ENCODE results near the gene UBASH3B. TPM values are rescaled to one million over a fixed set of nuclear protein-coding genes. Genes with fewer than 3 reads are reported as not detected.

UBASH3B gene
- total RNA-seq, 2 experiments from 2014 or later = 54.7 to 73.0 TPM

- H3K4me2 ChIP-seq (ENCODE audit: low read length) = peak overlapping the region; percentile 66
- peaks cover 100% of the 10 kb centered on the region for H3K4me1 ChIP-seq (ENCODE audit: insufficient read depth, low read length, poor library complexity, severe bottlenecking)
- H3K79me2 ChIP-seq (ENCODE audit: insufficient read depth, low read depth, low read length) = peaks cover 21% of the 10 kb centered on the region; the same call in 1 of the 2 replicates
- peak overlapping the region; percentile 11; the same call in 1 of the 2 replicates for H2AFZ ChIP-seq (ENCODE audit: low read length)
- H3K4me3 ChIP-seq (ENCODE audit: low read depth, low read length, poor library complexity, severe bottlenecking) = peak overlapping the region; percentile 13
- H3K9me2 ChIP-seq (ENCODE audit: insufficient read depth, low read length) = no peaks in the 10 kb centered on the region
- CTCF ChIA-PET (ENCODE audit: unreplicated experiment) = interaction anchor here (1.1 to 2.8 kb wide), 7 partner anchors 9 to 90 kb away, joined by 3 to 20 read pairs (median 5); no protein-coding TSS in a partner anchor
- no peaks in the 10 kb centered on the region for H4K20me1 ChIP-seq (ENCODE audit: insufficient read depth, low read length)
- H3K27ac ChIP-seq (ENCODE audit: low read depth, low read length, poor library complexity, severe bottlenecking) = peak overlapping the region; percentile 85
- BruUV-seq (replicated peaks) = no TSS peak
- POLR2A ChIA-PET = interaction anchor here (0.7 to 7.4 kb wide), 22 partner anchors 10 to 99 kb away, joined by 3 to 88 read pairs (median 5); partner anchors contain the start of gene UBASH3B
- TF ChIP-seq EZH2phosphoT487 (IDR thresholded peaks at IDR 0.05; ENCODE audit: borderline replicate concordance, low read depth, low read length) = no peak
- TF ChIP-seq CTCF (conservative IDR thresholded peaks at IDR 0.05; ENCODE audit: low read length) = no peak
- DNase-seq (ENCODE audit: low spot score) = peak; percentile 47
- peaks cover 3% of the 10 kb centered on the region; the same call in 1 of the 2 replicates for H3K36me3 ChIP-seq (ENCODE audit: insufficient read depth, low read length)
- H3K9me3 ChIP-seq (ENCODE audit: low read length) = no peaks in the 10 kb centered on the region
- intact Hi-C loops (cut with micrococcal nuclease; ENCODE audit: unreplicated experiment) = loop anchor here (1.0 kb wide), 1 partner anchor 50 kb away; no protein-coding TSS in a partner anchor
Measured at GRCh38 chr11:122746050-122746478, 90.5 kb downstream of the UBASH3B start.

GRCh38 chr11:122746611-122747244 is 91.2 kb downstream of the UBASH3B start:
- POLR2A ChIA-PET = interaction anchor here (0.6 to 7.4 kb wide), 20 partner anchors 9 to 519 kb away, joined by 3 to 88 read pairs (median 6); partner anchors contain the start of gene UBASH3B
- no peak for DNase-seq (ENCODE audit: low spot score)
- Histone ChIP-seq H3K4me1 (ENCODE audit: insufficient read depth, low read length, poor library complexity, severe bottlenecking) (peaks cover 100% of the 10 kb centered on the region), H3K27ac (ENCODE audit: low read depth, low read length, poor library complexity, severe bottlenecking) (no peak overlapping the region), H2AFZ (ENCODE audit: low read length) (no peak overlapping the region; the same call in 1 of the 2 replicates), H3K79me2 (ENCODE audit: insufficient read depth, low read depth, low read length) (peaks cover 21% of the 10 kb centered on the region; the same call in 1 of the 2 replicates), H3K36me3 (ENCODE audit: insufficient read depth, low read length) (peaks cover 3% of the 10 kb centered on the region; the same call in 1 of the 2 replicates), H3K4me3 (ENCODE audit: low read depth, low read length, poor library complexity, severe bottlenecking) (peak overlapping the region; percentile 13), H3K9me3 (ENCODE audit: low read length) (no peaks in the 10 kb centered on the region), H3K9me2 (ENCODE audit: insufficient read depth, low read length) (no peaks in the 10 kb centered on the region), H3K4me2 (ENCODE audit: low read length) (peak overlapping the region; percentile 66), H4K20me1 (ENCODE audit: insufficient read depth, low read length) (no peaks in the 10 kb centered on the region)
- TF ChIP-seq EZH2phosphoT487 (IDR thresholded peaks at IDR 0.05; ENCODE audit: borderline replicate concordance, low read depth, low read length) (no peak), CTCF (conservative IDR thresholded peaks at IDR 0.05; ENCODE audit: low read length) (no peak)
- CTCF ChIA-PET (ENCODE audit: unreplicated experiment) = interaction anchor here (0.7 to 2.8 kb wide), 10 partner anchors 8 to 90 kb away, joined by 3 to 20 read pairs (median 6); no protein-coding TSS in a partner anchor
- BruUV-seq (replicated peaks) = no TSS peak
- intact Hi-C loops (cut with micrococcal nuclease; ENCODE audit: unreplicated experiment) = loop anchor here (1.0 kb wide), 1 partner anchor 50 kb away; no protein-coding TSS in a partner anchor

All from OCI-LY7 (cell line).